GM12801 (cell line): Measurements from ENCODE around the gene SEMA3G.

Source experiments
- TF ChIP-seq, protein P1 (sequence below): IDR thresholded peaks from one replicate; pipeline ENCODE4 v1.5.1; 2011; ENCODE audit warnings: control low read depth; ENCODE audit not compliant: insufficient read length; ENCODE audit errors: extremely low read depth

Gene SEMA3G

DNA sequence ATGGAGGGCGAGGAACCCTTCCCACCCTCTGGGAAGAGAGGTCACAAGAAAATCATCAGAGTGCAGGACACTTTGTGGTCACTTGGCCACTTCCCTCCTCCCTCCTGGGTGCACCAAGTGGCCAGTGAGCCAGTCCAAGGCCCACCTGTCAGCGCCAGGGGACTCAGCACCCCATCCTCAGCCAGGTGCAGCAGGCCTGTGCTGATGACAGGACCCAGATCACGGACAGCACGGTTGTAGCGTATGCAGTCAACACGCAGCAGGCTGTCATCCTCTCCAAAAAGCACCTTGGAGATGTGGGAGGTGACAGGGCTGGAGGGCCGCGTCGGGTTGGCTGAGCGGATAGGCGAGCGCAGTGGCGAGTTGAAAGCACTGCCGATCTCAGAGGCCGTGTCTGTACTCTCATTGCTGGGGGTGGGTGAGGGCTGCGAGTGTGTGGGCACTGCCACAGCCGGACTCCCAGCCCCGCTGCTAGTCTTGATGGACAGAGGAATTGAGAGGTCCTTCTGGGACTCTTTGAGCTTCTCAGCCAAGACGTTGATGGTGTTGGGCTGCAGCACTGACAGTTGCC lies 41.5 kb downstream of the SEMA3G start:
- TF ChIP-seq, protein P1, sequence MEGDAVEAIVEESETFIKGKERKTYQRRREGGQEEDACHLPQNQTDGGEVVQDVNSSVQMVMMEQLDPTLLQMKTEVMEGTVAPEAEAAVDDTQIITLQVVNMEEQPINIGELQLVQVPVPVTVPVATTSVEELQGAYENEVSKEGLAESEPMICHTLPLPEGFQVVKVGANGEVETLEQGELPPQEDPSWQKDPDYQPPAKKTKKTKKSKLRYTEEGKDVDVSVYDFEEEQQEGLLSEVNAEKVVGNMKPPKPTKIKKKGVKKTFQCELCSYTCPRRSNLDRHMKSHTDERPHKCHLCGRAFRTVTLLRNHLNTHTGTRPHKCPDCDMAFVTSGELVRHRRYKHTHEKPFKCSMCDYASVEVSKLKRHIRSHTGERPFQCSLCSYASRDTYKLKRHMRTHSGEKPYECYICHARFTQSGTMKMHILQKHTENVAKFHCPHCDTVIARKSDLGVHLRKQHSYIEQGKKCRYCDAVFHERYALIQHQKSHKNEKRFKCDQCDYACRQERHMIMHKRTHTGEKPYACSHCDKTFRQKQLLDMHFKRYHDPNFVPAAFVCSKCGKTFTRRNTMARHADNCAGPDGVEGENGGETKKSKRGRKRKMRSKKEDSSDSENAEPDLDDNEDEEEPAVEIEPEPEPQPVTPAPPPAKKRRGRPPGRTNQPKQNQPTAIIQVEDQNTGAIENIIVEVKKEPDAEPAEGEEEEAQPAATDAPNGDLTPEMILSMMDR: no peak

DNA sequence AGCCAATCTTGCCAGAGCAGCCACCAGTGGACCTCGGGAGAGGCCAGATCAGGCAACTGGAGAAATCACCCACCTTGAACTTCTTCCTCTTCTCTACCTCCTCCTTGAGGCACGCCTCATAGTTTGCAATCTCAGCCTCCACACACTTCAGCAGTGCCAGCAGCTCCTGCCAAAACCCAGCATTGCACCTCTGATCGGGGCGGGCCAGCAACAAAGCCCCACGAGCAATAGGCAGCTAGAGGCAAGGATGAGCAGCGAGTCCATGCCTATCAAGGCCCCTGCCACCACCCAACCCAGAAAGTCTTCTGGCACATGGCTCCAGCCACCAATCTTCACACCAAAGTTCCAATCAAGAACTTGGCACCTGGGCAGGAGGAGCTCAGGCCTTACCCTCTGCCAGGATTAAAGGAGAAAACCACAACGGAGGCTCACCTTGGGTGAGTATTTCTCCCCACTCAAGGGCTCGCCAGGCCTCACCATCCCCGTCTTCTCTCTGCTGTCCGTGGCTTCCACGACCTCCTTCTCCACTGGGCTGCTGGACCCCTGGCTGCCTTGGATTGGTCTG lies 42.1 kb downstream of the SEMA3G start:
- TF ChIP-seq, protein P1: no peak

DNA sequence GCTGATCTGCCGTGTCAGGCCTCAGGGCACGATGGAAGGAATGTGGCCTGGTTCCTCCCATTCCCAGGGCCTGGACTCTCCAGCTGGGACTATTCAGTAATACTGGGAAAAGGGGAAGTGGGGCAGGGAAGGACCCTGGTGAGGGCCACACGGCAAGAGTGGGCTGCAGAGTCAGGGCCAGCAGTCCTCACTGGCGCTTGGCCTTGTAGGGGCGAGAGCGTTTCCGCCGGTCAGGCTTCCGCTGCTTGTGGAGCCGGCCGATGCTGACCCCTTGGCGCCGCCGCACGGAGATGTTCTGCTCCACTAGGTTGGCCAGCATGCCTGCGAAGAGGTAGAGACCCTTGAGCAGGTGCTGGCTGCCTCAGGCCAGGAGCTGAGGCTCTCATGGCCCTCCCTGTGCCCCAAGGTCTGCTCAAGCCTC lies 42.8 kb downstream of the SEMA3G start:
- TF ChIP-seq, protein P1: no peak

DNA sequence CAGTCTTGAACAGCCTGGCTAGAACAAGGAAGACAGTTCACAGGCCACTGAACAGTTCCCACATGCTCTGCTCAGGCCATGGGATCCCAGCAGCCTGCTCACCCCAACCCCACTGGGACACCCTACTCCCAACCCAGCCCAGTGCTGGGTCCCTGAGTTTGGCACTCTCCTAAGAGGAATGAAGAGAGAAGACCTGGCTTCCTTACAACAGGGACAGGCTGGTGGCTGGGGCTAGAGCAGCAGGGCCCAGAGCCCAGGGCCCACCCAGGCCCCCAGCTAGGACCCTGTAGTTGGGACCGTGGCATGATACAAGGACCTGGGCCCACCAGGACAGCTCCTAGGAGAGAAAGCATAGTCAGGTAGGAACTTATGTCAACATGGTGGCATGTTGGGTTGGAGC lies 43.4 kb downstream of the SEMA3G start:
- TF ChIP-seq, protein P1: no peak

- TF ChIP-seq, protein P1: no peak
Observed at GRCh38 chr3:52401021-52401420, 43.9 kb downstream of the SEMA3G start.

DNA sequence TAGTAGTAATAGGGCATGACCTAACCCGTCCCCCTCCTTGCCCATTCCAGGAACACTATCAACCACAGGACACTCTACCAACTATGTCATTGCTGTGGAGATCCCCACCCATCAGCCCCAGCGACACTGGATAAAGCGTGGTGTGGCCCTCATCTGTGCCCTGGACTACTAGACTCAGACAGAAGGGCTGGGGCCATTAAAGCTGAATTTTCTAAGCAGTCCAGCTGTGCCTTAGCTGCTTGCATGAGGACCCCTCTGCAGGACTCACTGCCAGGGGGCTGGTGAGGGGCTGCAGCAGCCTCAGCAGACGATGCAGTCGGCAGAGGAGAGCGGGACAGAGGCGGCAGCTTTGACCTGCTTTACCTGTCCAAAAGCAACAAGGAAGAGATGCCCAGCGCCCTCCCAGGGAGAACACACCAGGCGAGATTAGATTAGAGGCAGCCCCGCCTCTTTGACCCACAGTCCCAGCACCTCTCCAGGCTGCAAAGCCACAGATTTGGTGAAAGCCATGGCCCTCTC lies 44.6 kb downstream of the SEMA3G start:
- TF ChIP-seq, protein P1: no peak

- TF ChIP-seq, protein P1: no peak
Observed at GRCh38 chr3:52399593-52399992, 45.3 kb downstream of the SEMA3G start.
